CD14-positive monocyte (primary cell): ENCODE results near the gene CTDSPL. TPM values are rescaled to one million over a fixed set of nuclear protein-coding genes. Genes with fewer than 3 reads are reported as not detected.

ENCODE experiments used
- DNase-seq, 3 donors: peaks; one replicate each; pipeline ENCODE4 v3.0.0-alpha.2; 2011 to 2022
- H2AFZ ChIP-seq: 2 replicates; pipeline ENCODE4 v1.6.0; 2012; ENCODE audit warnings: mild to moderate bottlenecking, low read depth, low read length, inconsistent platforms; ENCODE audit not compliant: insufficient read depth, poor library complexity, severe bottlenecking
- H3K27ac ChIP-seq, 2 donors: 1 replicate in 1 of 2; 2 replicates in 1 of 2; pipeline ENCODE4 v1.5.1; 2012 to 2013; ENCODE audit warnings: low read length in 2 of 2, control low read depth in 1 of 2, inconsistent platforms in 1 of 2, low read depth in 1 of 2, mild to moderate bottlenecking in 1 of 2
- H3K27me3 ChIP-seq, 2 donors: one replicate each; pipeline versions ENCODE4 v1.6.0 to v1.6.1; 2011 to 2013; ENCODE audit warnings: low read length in 2 of 2; ENCODE audit not compliant: control insufficient read depth in 2 of 2, insufficient read depth in 2 of 2
- H3K36me3 ChIP-seq, 2 donors: replicated peaks in 1 of 2; 1 replicate in 1 of 2; 2 replicates in 1 of 2; pipeline versions ENCODE4 v1.5.1 to v1.6.1; 2012 to 2013; ENCODE audit warnings: low read length in 2 of 2, control low read depth in 1 of 2, inconsistent platforms in 1 of 2, mild to moderate bottlenecking in 1 of 2; ENCODE audit not compliant: insufficient read depth in 2 of 2, control insufficient read depth in 1 of 2
- H3K4me1 ChIP-seq, 2 donors: 1 replicate in 1 of 2; 2 replicates in 1 of 2; pipeline versions ENCODE4 v1.5.1 to v1.6.1; 2012 to 2013; ENCODE audit warnings: low read length in 2 of 2, control low read depth in 1 of 2, inconsistent platforms in 1 of 2, mild to moderate bottlenecking in 1 of 2, moderate library complexity in 1 of 2; ENCODE audit not compliant: insufficient read depth in 2 of 2, control insufficient read depth in 1 of 2
- H3K4me2 ChIP-seq: replicated peaks from 2 replicates; pipeline ENCODE3; 2012; ENCODE audit warnings: low read length, moderate library complexity, mild to moderate bottlenecking; ENCODE audit not compliant: poor library complexity, severe bottlenecking; ENCODE audit errors: extremely low read depth
- H3K4me3 ChIP-seq, 3 experiments: fragments of 200-600 bp in 1 of 3; sonication (generic) in 1 of 3; replicated peaks in 1 of 3; 1 replicate in 2 of 3; 2 replicates in 1 of 3; pipeline ENCODE4 v1.5.1; 2011 to 2013; ENCODE audit warnings: low read length in 3 of 3, mild to moderate bottlenecking in 3 of 3, control low read depth in 2 of 3, low read depth in 2 of 3, inconsistent platforms in 1 of 3, moderate library complexity in 1 of 3
- H3K79me2 ChIP-seq: 2 replicates; pipeline ENCODE4 v1.6.0; 2012; ENCODE audit warnings: mild to moderate bottlenecking, control low read depth, inconsistent platforms, low read length, moderate library complexity; ENCODE audit not compliant: insufficient read depth
- H3K9ac ChIP-seq: 2 replicates; pipeline ENCODE4 v1.6.0; 2017; ENCODE audit warnings: low read length, mild to moderate bottlenecking; ENCODE audit not compliant: insufficient read depth, poor library complexity, severe bottlenecking
- H3K9me3 ChIP-seq, 2 donors: replicated peaks in 1 of 2; 1 replicate in 1 of 2; 2 replicates in 1 of 2; pipeline versions ENCODE4 v1.5.1 to v1.6.1; 2012 to 2013; ENCODE audit warnings: low read length in 2 of 2, control low read depth in 1 of 2; ENCODE audit not compliant: control insufficient read depth in 1 of 2, insufficient read depth in 1 of 2
- H4K20me1 ChIP-seq: 2 replicates; pipeline ENCODE4 v1.6.0; 2012; ENCODE audit warnings: mild to moderate bottlenecking, low read length, control low read depth, moderate library complexity; ENCODE audit not compliant: insufficient read depth
- H3K27ac Mint-ChIP-seq, 7 donors: one replicate each; pipeline ENCODE4 v1.8.0; 2020; ENCODE audit warnings: mild to moderate bottlenecking in 7 of 7, mixed read lengths in 7 of 7, moderate library complexity in 6 of 7, inconsistent platforms in 2 of 7
- H3K27me3 Mint-ChIP-seq, 3 donors: one replicate each; pipeline ENCODE4 v1.8.0; 2021 to 2022; ENCODE audit warnings: low read depth in 3 of 3, mild to moderate bottlenecking in 3 of 3, mixed read lengths in 3 of 3, moderate library complexity in 3 of 3, inconsistent platforms in 1 of 3
- H3K36me3 Mint-ChIP-seq, 2 donors: one replicate each; pipeline ENCODE4 v1.8.0; 2020; ENCODE audit warnings: mixed read lengths in 2 of 2, inconsistent platforms in 1 of 2, mild to moderate bottlenecking in 1 of 2
- H3K4me1 Mint-ChIP-seq: one replicate; pipeline ENCODE4 v1.8.0; 2020; ENCODE audit warnings: mild to moderate bottlenecking, mixed read lengths
- H3K4me3 Mint-ChIP-seq, 2 donors: one replicate each; pipeline ENCODE4 v1.8.0; 2020; ENCODE audit warnings: mild to moderate bottlenecking in 2 of 2, mixed read lengths in 2 of 2, moderate library complexity in 1 of 2
- H3K9me3 Mint-ChIP-seq, 7 donors: one replicate each; pipeline ENCODE4 v1.8.0; 2020 to 2022; ENCODE audit warnings: mixed read lengths in 7 of 7, mild to moderate bottlenecking in 6 of 7, moderate library complexity in 6 of 7, inconsistent platforms in 2 of 7
- CTCF ChIP-seq: fragments of 200-600 bp; IDR thresholded peaks from one replicate; pipeline ENCODE4 v1.8.0; 2022; ENCODE audit warnings: antibody characterized with exemption, mild to moderate bottlenecking
- WGBS: methylation state at CpG from one replicate; pipeline ENCODE4 v1.1.5; 2013; ENCODE audit warnings: missing lambda C conversion rate; ENCODE audit not compliant: insufficient coverage; 5-methylcytosine and 5-hydroxymethylcytosine counted together
- intact Hi-C, 2 donors: fragments of 100-400 bp; cut with micrococcal nuclease; formaldehyde crosslinking; loops; one replicate each; pipeline versions ENCODE4 v1.15.0 to v1.15.1; 2023
- polyA plus RNA-seq, 3 donors: library from polyadenylated mRNA; depleted of rRNA in 1 of 3; unstranded in 2 of 3; stranded (reverse) in 1 of 3; fragments of 300-500 nt in 2 of 3; fragments of >200 nt in 1 of 3; fragmentation: Illumina TruSeq in 2 of 3; gene quantifications; 1 replicate in 2 of 3; 2 replicates in 1 of 3; pipeline ENCODE4 v1.2.3, GENCODE V29; 2012 to 2021

CTDSPL gene
- polyA plus RNA-seq, 3 donors = 0.15 to 0.69 (median 0.33) TPM

- H3K27ac ChIP-seq = no peak overlapping the region
- no peak overlapping the region for H3K4me2 ChIP-seq
- TF ChIP-seq CTCF = no peak
- H3K27me3 ChIP-seq = no peaks in the 10 kb centered on the region
- Mint-ChIP-seq H3K4me1 (peaks cover 39% of the 10 kb centered on the region), H3K9me3 (peaks cover 0 to 1% (median 0%) of the 10 kb centered on the region in 7 donors), H3K27ac (peak overlapping the region in 1 of 7 donors; percentile 23), H3K4me3 (no peak overlapping the region), H3K36me3 (peaks cover 0 to 2% of the 10 kb centered on the region in 2 donors), H3K27me3 (peaks cover 0 to 1% (median 0%) of the 10 kb centered on the region in 3 donors)
- H3K4me3 ChIP-seq = no peak overlapping the region
- H3K9me3 ChIP-seq = no peaks in the 10 kb centered on the region
- H3K9ac ChIP-seq = no peak overlapping the region
- H2AFZ ChIP-seq = no peak overlapping the region
- peaks cover 32 to 42% of the 10 kb centered on the region in 2 donors for H3K4me1 ChIP-seq
- no peaks in the 10 kb centered on the region for H3K36me3 ChIP-seq
- no peak for DNase-seq
- H4K20me1 ChIP-seq = no peaks in the 10 kb centered on the region
- 77% methylated on average over 2 of the region's 2 CpGs for WGBS
- intact Hi-C loops = no loop called here
- no peaks in the 10 kb centered on the region for H3K79me2 ChIP-seq
Measured at GRCh38 chr3:37953226-37953625, 91.5 kb downstream of the CTDSPL start.

- Histone ChIP-seq H3K4me2 (no peak overlapping the region), H3K36me3 (no peaks in the 10 kb centered on the region), H2AFZ (no peak overlapping the region), H3K9me3 (no peaks in the 10 kb centered on the region), H3K79me2 (no peaks in the 10 kb centered on the region), H3K4me1 (peaks cover 32 to 42% of the 10 kb centered on the region in 2 donors), H3K9ac (no peak overlapping the region), H3K27me3 (no peaks in the 10 kb centered on the region), H3K4me3 (no peak overlapping the region), H4K20me1 (no peaks in the 10 kb centered on the region), H3K27ac (no peak overlapping the region)
- H3K4me3 Mint-ChIP-seq = no peak overlapping the region
- DNase-seq = no peak
- H3K36me3 Mint-ChIP-seq = peaks cover 0 to 2% of the 10 kb centered on the region in 2 donors
- H3K27me3 Mint-ChIP-seq = peaks cover 0 to 1% (median 0%) of the 10 kb centered on the region in 3 donors
- H3K27ac Mint-ChIP-seq = peak overlapping the region in 1 of 7 donors; percentile 28
- WGBS = 68% methylated on average over 2 of the region's 5 CpGs
- peaks cover 39% of the 10 kb centered on the region for H3K4me1 Mint-ChIP-seq
- H3K9me3 Mint-ChIP-seq = peaks cover 0 to 1% (median 0%) of the 10 kb centered on the region in 7 donors
- no peak for TF ChIP-seq CTCF
- intact Hi-C loops = no loop called here
Measured at GRCh38 chr3:37953707-37954394, 92.2 kb downstream of the CTDSPL start.
